K562 (cell line): ENCODE measurements around the gene FGR. TPM values are rescaled to one million over a fixed set of nuclear protein-coding genes. Genes with fewer than 3 reads are reported as not detected.

Experiments used
- CHD2 ChIP-seq: IDR thresholded peaks from 2 replicates; pipeline ENCODE4 v1.6.1; 2011; ENCODE audit warnings: low read depth, low read length
- DPF2 ChIP-seq: fragments of 450-650 bp; IDR thresholded peaks from 2 replicates; pipeline ENCODE4 v1.6.1; 2016
- GATAD2A ChIP-seq: fragments of 450-650 bp; IDR thresholded peaks from 2 replicates; pipeline ENCODE4 v1.6.1; 2017
- LEF1 ChIP-seq: fragments of 450-650 bp; IDR thresholded peaks from 2 replicates; pipeline ENCODE4 v1.6.1; 2016; ENCODE audit warnings: mild to moderate bottlenecking
- MCM5 ChIP-seq: fragments of 450-650 bp; IDR thresholded peaks from 2 replicates; pipeline ENCODE4 v1.6.1; 2016; ENCODE audit warnings: low read depth
- NR1H2 ChIP-seq: sonication (generic); formaldehyde crosslinking; IDR thresholded peaks from 2 replicates; pipeline ENCODE4 v1.4.0; 2020; ENCODE audit warnings: mild to moderate bottlenecking, missing genetic modification reagents
- RFX1 ChIP-seq: fragments of 450-650 bp; IDR thresholded peaks from 2 replicates; pipeline ENCODE4 v1.6.1; 2016; ENCODE audit warnings: mild to moderate bottlenecking, moderate library complexity
- SIN3A ChIP-seq, 2 experiments: fragments of 150-350 bp in 1 of 2; IDR thresholded peaks; 2 replicates each; pipeline ENCODE4 v1.6.1; 2011 to 2016; ENCODE audit warnings: borderline replicate concordance in 2 of 2, low read depth in 2 of 2, low read length in 2 of 2, mild to moderate bottlenecking in 2 of 2, moderate library complexity in 2 of 2; ENCODE audit not compliant: control insufficient read depth in 1 of 2
- SMAD3 ChIP-seq: fragments of 450-650 bp; formaldehyde crosslinking; conservative IDR thresholded peaks from 2 replicates; pipeline ENCODE4 v1.4.0; 2020; ENCODE audit warnings: mild to moderate bottlenecking
- SREBF2 ChIP-seq: sonication (generic); formaldehyde crosslinking; IDR thresholded peaks from 2 replicates; pipeline ENCODE4 v1.4.0; 2020; ENCODE audit warnings: mild to moderate bottlenecking, missing genetic modification reagents
- TGIF2 ChIP-seq: sonication (generic); formaldehyde crosslinking; IDR thresholded peaks from 2 replicates; pipeline ENCODE4 v1.8.1; 2022; ENCODE audit warnings: mild to moderate bottlenecking, missing genetic modification reagents, moderate library complexity
- ZNF3 ChIP-seq: fragments of 250-450 bp; sonication (Bioruptor Pico); IDR thresholded peaks from 2 replicates; pipeline ENCODE4 v1.5.0; 2021; ENCODE audit warnings: mild to moderate bottlenecking, moderate library complexity
- ZNF764 ChIP-seq: fragments of 250-450 bp; sonication (Bioruptor Pico); IDR thresholded peaks from 2 replicates; pipeline ENCODE4 v1.4.0; 2020; ENCODE audit warnings: low read depth, mild to moderate bottlenecking, moderate library complexity
- ZZZ3 ChIP-seq: fragments of 450-650 bp; IDR thresholded peaks from 2 replicates; pipeline ENCODE4 v1.6.1; 2016; ENCODE audit warnings: antibody characterized with exemption, mild to moderate bottlenecking, moderate library complexity
- polyA plus RNA-seq, 8 experiments: library from polyadenylated mRNA; depleted of rRNA in 4 of 8; stranded (reverse) in 5 of 8; unstranded in 3 of 8; fragments of >200 nt; fragmentation: Nextera tagmentation in 2 of 8; fragmentation: Illumina TruSeq in 1 of 8; extraction: Ambion mirVana in 2 of 8; extraction: Trizol in 1 of 8; gene quantifications; 2 replicates each; pipeline versions ENCODE4 v1.2.1 to v1.2.3, GENCODE V29; 2011 to 2014; ENCODE audit warnings: inconsistent platforms in 1 of 8, missing spikeins in 1 of 8
- total RNA-seq, 7 experiments: library from RNA; depleted of rRNA in 6 of 7; stranded (reverse); fragments of >200 nt in 6 of 7; fragmentation: Illumina TruSeq in 2 of 7; extraction: Trizol in 2 of 7; gene quantifications; 2 replicates each; pipeline versions ENCODE4 v1.2.1 to v1.2.3, GENCODE V29; 2011 to 2021; ENCODE audit warnings: low replicate concordance in 1 of 7
- TF ChIP-seq, protein P1 (sequence below): fragments of 250-450 bp; sonication (Bioruptor Pico); IDR thresholded peaks from 2 replicates; pipeline ENCODE4 v1.8.0; 2022; ENCODE audit warnings: moderate library complexity, mild to moderate bottlenecking, inconsistent platforms
- TF ChIP-seq, protein P2 (sequence below): sonication (generic); formaldehyde crosslinking; IDR thresholded peaks from 2 replicates; pipeline ENCODE4 v1.8.0; 2023; ENCODE audit warnings: mild to moderate bottlenecking, missing genetic modification reagents
- TF ChIP-seq, protein P3 (sequence below): IDR thresholded peaks from 2 replicates; pipeline ENCODE4 v1.6.1; 2011; ENCODE audit warnings: borderline replicate concordance, low read depth, mild to moderate bottlenecking, moderate library complexity, low read length; ENCODE audit not compliant: insufficient read depth, poor library complexity, severe bottlenecking

The FGR gene
- total and polyA plus RNA-seq, 9 of the 15 experiments (the other 6 are each of a cell fraction or from before 2014, with no cell fraction given) = 0.04 to 0.11 TPM; not detected in 7

DNA sequence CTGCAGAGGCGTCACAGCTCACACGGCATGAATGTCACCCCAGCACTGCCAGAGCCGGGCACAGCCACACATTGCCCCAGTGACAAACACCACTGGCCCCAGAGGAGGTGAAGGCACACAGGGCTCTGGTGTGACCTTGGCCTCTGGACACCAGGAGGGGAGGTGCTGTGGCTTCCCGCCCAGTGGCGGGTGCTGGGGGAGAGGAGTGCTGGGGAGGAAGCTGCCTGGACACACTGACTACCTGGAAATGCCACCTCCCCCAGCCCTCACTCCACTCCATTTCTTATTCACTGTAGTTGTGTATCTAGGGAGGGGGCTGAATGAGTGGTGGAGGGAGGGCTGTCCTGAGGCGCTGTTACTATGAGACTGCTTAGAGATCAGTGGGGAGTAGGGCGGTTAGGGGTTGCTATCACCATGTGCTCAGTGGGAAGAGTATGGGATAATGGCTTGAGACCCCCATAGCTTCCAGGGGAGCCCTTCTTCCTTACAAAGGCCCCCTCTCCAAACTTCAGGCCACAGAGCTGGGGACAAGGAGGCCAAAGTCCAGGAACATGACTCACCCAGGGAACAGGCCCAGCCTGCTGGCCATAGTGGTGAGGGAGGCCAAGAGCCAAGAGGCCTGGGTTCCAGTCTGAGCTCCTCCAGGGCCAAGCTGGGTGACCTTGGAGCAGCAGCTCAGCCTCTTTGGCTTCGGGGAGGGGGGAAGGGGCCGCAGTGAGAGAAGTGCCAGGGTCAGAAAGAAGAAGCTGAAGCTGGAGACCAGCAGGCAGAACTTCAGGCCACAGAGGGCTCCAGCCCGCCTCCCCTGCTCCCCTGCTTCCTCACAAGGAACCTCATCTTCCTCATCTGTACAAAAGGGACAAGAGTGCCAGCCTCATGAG lies 71.2 kb downstream of the FGR start (continued):
- no peak for TF ChIP-seq SREBF2
- no peak for TF ChIP-seq ZNF3 (CRISPR knock-in tag)
- TF ChIP-seq ZZZ3 = no peak
- no peak for TF ChIP-seq TGIF2 (CRISPR knock-in tag)
- TF ChIP-seq RFX1 = no peak
- TF ChIP-seq, protein P1, sequence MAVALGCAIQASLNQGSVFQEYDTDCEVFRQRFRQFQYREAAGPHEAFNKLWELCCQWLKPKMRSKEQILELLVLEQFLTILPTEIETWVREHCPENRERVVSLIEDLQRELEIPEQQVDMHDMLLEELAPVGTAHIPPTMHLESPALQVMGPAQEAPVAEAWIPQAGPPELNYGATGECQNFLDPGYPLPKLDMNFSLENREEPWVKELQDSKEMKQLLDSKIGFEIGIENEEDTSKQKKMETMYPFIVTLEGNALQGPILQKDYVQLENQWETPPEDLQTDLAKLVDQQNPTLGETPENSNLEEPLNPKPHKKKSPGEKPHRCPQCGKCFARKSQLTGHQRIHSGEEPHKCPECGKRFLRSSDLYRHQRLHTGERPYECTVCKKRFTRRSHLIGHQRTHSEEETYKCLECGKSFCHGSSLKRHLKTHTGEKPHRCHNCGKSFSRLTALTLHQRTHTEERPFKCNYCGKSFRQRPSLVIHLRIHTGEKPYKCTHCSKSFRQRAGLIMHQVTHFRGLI (CRISPR knock-in tag) = no peak
- TF ChIP-seq CHD2 = no peak
- TF ChIP-seq SIN3A (IDR thresholded peaks at IDR 0.05; ENCODE audit: borderline replicate concordance in 2 of 2, control insufficient read depth in 1 of 2, low read depth in 2 of 2, low read length in 2 of 2) = no peak
- no peak for TF ChIP-seq ZNF764 (CRISPR knock-in tag)
- no peak for TF ChIP-seq MCM5
- peak; percentile 44; the same call in 1 of the 2 replicates for TF ChIP-seq LEF1
- TF ChIP-seq, protein P2, sequence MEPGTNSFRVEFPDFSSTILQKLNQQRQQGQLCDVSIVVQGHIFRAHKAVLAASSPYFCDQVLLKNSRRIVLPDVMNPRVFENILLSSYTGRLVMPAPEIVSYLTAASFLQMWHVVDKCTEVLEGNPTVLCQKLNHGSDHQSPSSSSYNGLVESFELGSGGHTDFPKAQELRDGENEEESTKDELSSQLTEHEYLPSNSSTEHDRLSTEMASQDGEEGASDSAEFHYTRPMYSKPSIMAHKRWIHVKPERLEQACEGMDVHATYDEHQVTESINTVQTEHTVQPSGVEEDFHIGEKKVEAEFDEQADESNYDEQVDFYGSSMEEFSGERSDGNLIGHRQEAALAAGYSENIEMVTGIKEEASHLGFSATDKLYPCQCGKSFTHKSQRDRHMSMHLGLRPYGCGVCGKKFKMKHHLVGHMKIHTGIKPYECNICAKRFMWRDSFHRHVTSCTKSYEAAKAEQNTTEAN = 0 out of 2 replicates have a peak, but pooled peaks have one; percentile 11
- TF ChIP-seq, protein P3, sequence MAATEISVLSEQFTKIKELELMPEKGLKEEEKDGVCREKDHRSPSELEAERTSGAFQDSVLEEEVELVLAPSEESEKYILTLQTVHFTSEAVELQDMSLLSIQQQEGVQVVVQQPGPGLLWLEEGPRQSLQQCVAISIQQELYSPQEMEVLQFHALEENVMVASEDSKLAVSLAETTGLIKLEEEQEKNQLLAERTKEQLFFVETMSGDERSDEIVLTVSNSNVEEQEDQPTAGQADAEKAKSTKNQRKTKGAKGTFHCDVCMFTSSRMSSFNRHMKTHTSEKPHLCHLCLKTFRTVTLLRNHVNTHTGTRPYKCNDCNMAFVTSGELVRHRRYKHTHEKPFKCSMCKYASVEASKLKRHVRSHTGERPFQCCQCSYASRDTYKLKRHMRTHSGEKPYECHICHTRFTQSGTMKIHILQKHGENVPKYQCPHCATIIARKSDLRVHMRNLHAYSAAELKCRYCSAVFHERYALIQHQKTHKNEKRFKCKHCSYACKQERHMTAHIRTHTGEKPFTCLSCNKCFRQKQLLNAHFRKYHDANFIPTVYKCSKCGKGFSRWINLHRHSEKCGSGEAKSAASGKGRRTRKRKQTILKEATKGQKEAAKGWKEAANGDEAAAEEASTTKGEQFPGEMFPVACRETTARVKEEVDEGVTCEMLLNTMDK = no peak
- TF ChIP-seq NR1H2 (CRISPR knock-in tag) = no peak
- no peak for TF ChIP-seq SMAD3
- 0 out of 2 replicates have a peak, but pooled peaks have one; percentile 0 for TF ChIP-seq GATAD2A
- TF ChIP-seq DPF2 = no peak; the same call in none of the 2 replicates
